Right lobe of liver (tissue), 6 donors: ENCODE measurements around the gene PLEKHG2. TPM values are rescaled to one million over a fixed set of nuclear protein-coding genes. Genes with fewer than 3 reads are reported as not detected.

ENCODE experiments used
- ATAC-seq, 4 donors: fragments of 200-7000 bp; cut with Tn5 transposase; one replicate each; pipeline ENCODE4 v1.9.1; 2020; ENCODE audit warnings: mild to moderate bottlenecking in 4 of 4, moderate library complexity in 4 of 4
- DNase-seq, 3 donors: peaks; one replicate each; pipeline ENCODE4 v3.0.0-alpha.2; 2020
- H3K27ac ChIP-seq, 3 donors: fragments of 200-600 bp; one replicate each; pipeline ENCODE4 v1.8.0; 2022
- H3K27me3 ChIP-seq, 2 donors: fragments of 200-600 bp; one replicate each; pipeline ENCODE4 v1.8.0; 2022
- H3K36me3 ChIP-seq, 4 donors: fragments of 200-600 bp; sonication (generic) in 1 of 4; one replicate each; pipeline versions ENCODE4 v1.5.1 to v1.8.0; 2017 to 2022; ENCODE audit warnings: control low read depth in 1 of 4
- H3K4me1 ChIP-seq, 4 donors: fragments of 200-600 bp; sonication (generic) in 1 of 4; one replicate each; pipeline versions ENCODE4 v1.5.1 to v1.8.0; 2017 to 2022; ENCODE audit warnings: control low read depth in 1 of 4
- H3K4me3 ChIP-seq, 3 donors: fragments of 200-600 bp; one replicate each; pipeline ENCODE4 v1.8.0; 2022
- H3K9me3 ChIP-seq, 4 donors: fragments of 200-600 bp; sonication (generic) in 1 of 4; one replicate each; pipeline versions ENCODE4 v1.5.1 to v1.8.0; 2017 to 2022; ENCODE audit warnings: control low read depth in 1 of 4
- CTCF ChIP-seq, 4 donors: fragments of 200-600 bp in 3 of 4; fragments of 450-650 bp in 1 of 4; IDR thresholded peaks; one replicate each; pipeline versions ENCODE4 v1.5.1 to v1.8.0; 2016 to 2022; ENCODE audit warnings: antibody characterized with exemption in 4 of 4, mild to moderate bottlenecking in 2 of 4
- POLR2A ChIP-seq: fragments of 450-650 bp; IDR thresholded peaks from one replicate; pipeline ENCODE4 v1.6.1; 2017; ENCODE audit warnings: antibody characterized with exemption, mild to moderate bottlenecking
- WGBS: methylation state at CpG from one replicate; pipeline ENCODE4 v1.1.6; 2018; ENCODE audit warnings: low coverage, low lambda C conversion rate; ENCODE audit not compliant: insufficient coverage; ENCODE audit errors: missing lambda C conversion rate; 5-methylcytosine and 5-hydroxymethylcytosine counted together
- intact Hi-C, 2 donors: fragments of 100-400 bp; cut with DNase I; formaldehyde crosslinking; loops; one replicate each; pipeline versions ENCODE4 v1.11.2 to v1.14.1; 2022
- total RNA-seq, 6 experiments: library from RNA; depleted of rRNA in 2 of 6; stranded (reverse); fragments of >200 nt in 2 of 6; fragmentation: NEBNext Ultra II Directional in 3 of 6; extraction: Animal tissue kit (Norgen Biotek cat#: 25700) in 3 of 6; gene quantifications; one replicate each; pipeline versions ENCODE4 v1.1.0 to v1.2.4, GENCODE V29; 2016 to 2023
- donor health status: DM: no; HTN: yes; CAD: no.
- donor health status: DM: no; HTN: no; CAD: no.
- donor health status: DM: no; HTN: no; CAD: no.
- donor health status: DM: no; HTN: yes; CAD: no.
- donor health status: DM: no; HTN: yes; CAD: no.

Gene PLEKHG2
- total RNA-seq, 6 experiments from 2014 or later, result 1.6 to 15.0 (median 6.3) TPM

GRCh38 chr19:39380521-39381502 lies 31.7 kb upstream of the PLEKHG2 start:
- intact Hi-C loops, result no loop called here
- Histone ChIP-seq H3K36me3 (peaks cover 0 to 60% (median 23%) of the 10 kb centered on the region in 4 donors), H3K4me1 (peaks cover 0 to 34% (median 17%) of the 10 kb centered on the region in 4 donors), H3K9me3 (no peaks in the 10 kb centered on the region), H3K27me3 (no peaks in the 10 kb centered on the region), H3K4me3 (no peak overlapping the region), H3K27ac (no peak overlapping the region)
- 93% methylated on average over 5 of the region's 17 CpGs for WGBS
- DNase-seq, result no peak
- TF ChIP-seq POLR2A (no peak), CTCF (IDR thresholded peaks at IDR 0.05) (no peak)
- no peak for ATAC-seq

- DNase-seq, result no peak
- 80% methylated on average over 8 of the region's 10 CpGs for WGBS
- no peaks in the 10 kb centered on the region for H3K9me3 ChIP-seq
- no peak overlapping the region for H3K27ac ChIP-seq
- peaks cover 0 to 63% (median 20%) of the 10 kb centered on the region in 4 donors for H3K36me3 ChIP-seq
- intact Hi-C loops, result no loop called here
- H3K27me3 ChIP-seq, result no peaks in the 10 kb centered on the region
- H3K4me3 ChIP-seq, result no peak overlapping the region
- peaks cover 0 to 22% (median 12%) of the 10 kb centered on the region in 4 donors for H3K4me1 ChIP-seq
- no peak for ATAC-seq
- TF ChIP-seq CTCF (IDR thresholded peaks at IDR 0.05) (no peak), POLR2A (no peak)
Observed at GRCh38 chr19:39381910-39382611, 30.4 kb upstream of the PLEKHG2 start.

GRCh38 chr19:39382991-39383828 lies 29.3 kb upstream of the PLEKHG2 start:
- intact Hi-C loops, result no loop called here
- Histone ChIP-seq H3K9me3 (no peaks in the 10 kb centered on the region), H3K4me3 (no peak overlapping the region), H3K27ac (no peak overlapping the region), H3K4me1 (peaks cover 0 to 11% (median 6%) of the 10 kb centered on the region in 4 donors), H3K27me3 (no peaks in the 10 kb centered on the region), H3K36me3 (peaks cover 0 to 63% (median 25%) of the 10 kb centered on the region in 4 donors)
- TF ChIP-seq CTCF (IDR thresholded peaks at IDR 0.05) (no peak), POLR2A (no peak)
- 88% methylated on average over 14 of the region's 18 CpGs for WGBS
- no peak for DNase-seq
- no peak for ATAC-seq
